Uterus (tissue), 4 donors: ENCODE measurements around the gene LBH. TPM values are rescaled to one million over a fixed set of nuclear protein-coding genes. Genes with fewer than 3 reads are reported as not detected.

Source experiments
- DNase-seq, 2 donors: peaks; one replicate each; pipeline ENCODE4 v3.0.0-alpha.2; 2019 to 2020
- H3K27ac ChIP-seq, 2 donors: fragments of 200-600 bp; sonication (generic); 1 replicate in 1 of 2; 2 replicates in 1 of 2; pipeline ENCODE4 v1.5.1; 2016 to 2018
- H3K27me3 ChIP-seq, 2 donors: fragments of 200-600 bp; sonication (generic); one replicate each; pipeline ENCODE4 v1.5.1; 2018 to 2019; ENCODE audit warnings: control low read depth in 1 of 2
- H3K36me3 ChIP-seq, 2 donors: fragments of 200-600 bp; sonication (generic); one replicate each; pipeline ENCODE4 v1.5.1; 2019; ENCODE audit warnings: control low read depth in 1 of 2
- H3K4me1 ChIP-seq, 2 donors: fragments of 200-600 bp; sonication (generic); one replicate each; pipeline ENCODE4 v1.5.1; 2018 to 2019; ENCODE audit warnings: control low read depth in 1 of 2
- H3K4me3 ChIP-seq, 2 donors: fragments of 200-600 bp; sonication (generic); 1 replicate in 1 of 2; 2 replicates in 1 of 2; pipeline ENCODE4 v1.5.1; 2018 to 2019; ENCODE audit warnings: mild to moderate bottlenecking in 1 of 2
- H3K9me3 ChIP-seq, 2 donors: fragments of 200-600 bp; sonication (generic); one replicate each; pipeline ENCODE4 v1.5.1; 2019; ENCODE audit warnings: control low read depth in 1 of 2
- CTCF ChIP-seq, 4 experiments: fragments of 200-600 bp in 2 of 4; fragments of 450-650 bp in 2 of 4; sonication (generic) in 2 of 4; IDR thresholded peaks; one replicate each; pipeline ENCODE4 v1.5.1; 2016 to 2019; ENCODE audit warnings: antibody characterized with exemption in 4 of 4, mild to moderate bottlenecking in 2 of 4, moderate library complexity in 1 of 4
- POLR2A ChIP-seq, 2 donors: fragments of 450-650 bp; IDR thresholded peaks; one replicate each; pipeline ENCODE4 v1.6.1; 2016; ENCODE audit warnings: antibody characterized with exemption in 2 of 2, mild to moderate bottlenecking in 1 of 2, moderate library complexity in 1 of 2
- intact Hi-C: fragments of 100-400 bp; cut with DNase I; formaldehyde crosslinking; loops from one replicate; pipeline ENCODE4 v1.15.1; 2023; ENCODE audit warnings: low total_unique reads
- total RNA-seq, 4 donors: library from RNA; depleted of rRNA in 3 of 4; stranded (reverse); fragments of >200 nt in 3 of 4; gene quantifications; one replicate each; pipeline versions ENCODE4 v1.1.0 to v1.2.4, GENCODE V29; 2014 to 2023
- donor health status: DM: yes; HTN: yes; CAD: no.

LBH gene
- total RNA-seq, 4 donors from 2014 or later, result 30.7 to 94.3 (median 64.5) TPM

- H3K27ac ChIP-seq, result no peak overlapping the region
- no peaks in the 10 kb centered on the region for H3K36me3 ChIP-seq
- no peaks in the 10 kb centered on the region for H3K27me3 ChIP-seq
- H3K9me3 ChIP-seq, result no peaks in the 10 kb centered on the region
- no peaks in the 10 kb centered on the region for H3K4me1 ChIP-seq
- TF ChIP-seq POLR2A (IDR thresholded peaks at IDR 0.05) (no peak), CTCF (IDR thresholded peaks at IDR 0.05) (no peak)
- H3K4me3 ChIP-seq, result no peak overlapping the region
- intact Hi-C loops, result no loop called here
- DNase-seq, result no peak
Observed at GRCh38 chr2:30272286-30272685, 41.0 kb downstream of the LBH start.

GRCh38 chr2:30272761-30273573, 41.6 kb downstream of the LBH start:
- no peaks in the 10 kb centered on the region for H3K36me3 ChIP-seq
- no peak for DNase-seq
- H3K9me3 ChIP-seq, result no peaks in the 10 kb centered on the region
- H3K27ac ChIP-seq, result no peak overlapping the region
- TF ChIP-seq CTCF (IDR thresholded peaks at IDR 0.05) (no peak), POLR2A (IDR thresholded peaks at IDR 0.05) (no peak)
- no peaks in the 10 kb centered on the region for H3K4me1 ChIP-seq
- H3K4me3 ChIP-seq, result no peak overlapping the region
- intact Hi-C loops, result no loop called here
- no peaks in the 10 kb centered on the region for H3K27me3 ChIP-seq

GRCh38 chr2:30273574-30273929, 42.2 kb downstream of the LBH start:
- Histone ChIP-seq H3K4me3 (no peak overlapping the region), H3K36me3 (no peaks in the 10 kb centered on the region), H3K9me3 (no peaks in the 10 kb centered on the region), H3K27me3 (no peaks in the 10 kb centered on the region), H3K27ac (no peak overlapping the region), H3K4me1 (no peaks in the 10 kb centered on the region)
- intact Hi-C loops, result no loop called here
- TF ChIP-seq CTCF (IDR thresholded peaks at IDR 0.05) (no peak), POLR2A (IDR thresholded peaks at IDR 0.05) (no peak)
- no peak for DNase-seq

GRCh38 chr2:30275256-30275655, 43.9 kb downstream of the LBH start:
- Histone ChIP-seq H3K36me3 (no peaks in the 10 kb centered on the region), H3K27ac (no peak overlapping the region), H3K9me3 (no peaks in the 10 kb centered on the region), H3K27me3 (no peaks in the 10 kb centered on the region), H3K4me3 (no peak overlapping the region), H3K4me1 (no peaks in the 10 kb centered on the region)
- TF ChIP-seq CTCF (IDR thresholded peaks at IDR 0.05) (no peak), POLR2A (IDR thresholded peaks at IDR 0.05) (no peak)
- DNase-seq, result no peak
- intact Hi-C loops, result no loop called here

- TF ChIP-seq CTCF (IDR thresholded peaks at IDR 0.05), result no peak
- TF ChIP-seq POLR2A (IDR thresholded peaks at IDR 0.05), result no peak
- no peak for DNase-seq
- Histone ChIP-seq H3K4me3 (no peak overlapping the region), H3K27me3 (no peaks in the 10 kb centered on the region), H3K9me3 (no peaks in the 10 kb centered on the region), H3K36me3 (no peaks in the 10 kb centered on the region), H3K27ac (no peak overlapping the region), H3K4me1 (no peaks in the 10 kb centered on the region)
- intact Hi-C loops, result no loop called here
Observed at GRCh38 chr2:30276455-30276911, 45.1 kb downstream of the LBH start.
